GM19455 (cell line): ENCODE measurements around the gene ATP6V0E2.

Source experiments
- ATAC-seq: cut with Tn5 transposase; IDR thresholded peaks from one replicate; pipeline ENCODE4 v1.9.1; 2021; ENCODE audit not compliant: unreplicated experiment

The ATP6V0E2 gene

DNA sequence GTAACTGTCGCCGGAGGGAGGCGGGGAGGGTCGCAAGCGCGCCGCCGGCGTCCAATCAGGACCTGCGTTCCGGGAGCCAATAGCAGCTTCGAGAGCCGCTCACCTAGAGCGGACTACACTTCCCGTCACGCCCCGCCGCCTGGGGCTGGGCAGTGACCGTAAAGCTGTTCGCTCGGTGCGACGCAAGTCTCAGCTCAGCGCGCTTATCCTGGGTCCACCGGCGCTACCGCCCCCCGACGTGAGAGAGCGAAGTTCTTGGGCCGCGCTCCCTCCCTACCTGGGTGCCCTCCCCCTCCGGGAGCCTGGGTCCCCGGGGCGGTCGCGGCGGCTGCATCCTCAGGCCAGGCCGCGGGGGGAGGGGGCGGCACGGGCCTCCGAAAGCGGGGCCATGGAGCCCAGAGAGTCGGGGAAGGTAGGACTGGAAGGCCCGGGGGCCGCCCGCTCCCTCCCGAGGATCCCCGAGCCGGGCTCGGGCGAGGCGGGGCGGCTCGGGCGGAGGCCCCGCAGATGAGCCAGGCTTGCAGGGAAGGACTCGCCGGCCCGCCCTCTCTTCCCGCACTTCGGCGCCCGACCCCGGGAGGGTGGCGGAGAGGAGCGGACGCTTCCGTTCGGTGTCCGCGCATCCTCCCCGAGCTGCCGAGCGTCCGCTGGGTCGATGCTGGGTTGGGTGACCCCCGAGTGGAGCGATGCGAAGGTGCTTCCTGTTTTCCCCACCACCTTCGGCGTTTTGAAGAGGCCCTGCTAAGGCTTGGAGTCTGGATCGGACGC, 35.4 kb upstream of the ATP6V0E2 start, which contains the start of gene ZNF862:
Gene ZNF862 (plus strand): TSS at position 152 of the 768 bp plus-strand sequence. CDS start 237 bp downstream, at position 389.
- peak; percentile 96 for ATAC-seq

- ATAC-seq = no peak
These were observed 34.8 kb upstream of the ATP6V0E2 start for GRCh38 chr7:149838992-149839408.

- no peak for ATAC-seq
These were observed 33.8 kb upstream of the ATP6V0E2 start for GRCh38 chr7:149839933-149840332.

DNA sequence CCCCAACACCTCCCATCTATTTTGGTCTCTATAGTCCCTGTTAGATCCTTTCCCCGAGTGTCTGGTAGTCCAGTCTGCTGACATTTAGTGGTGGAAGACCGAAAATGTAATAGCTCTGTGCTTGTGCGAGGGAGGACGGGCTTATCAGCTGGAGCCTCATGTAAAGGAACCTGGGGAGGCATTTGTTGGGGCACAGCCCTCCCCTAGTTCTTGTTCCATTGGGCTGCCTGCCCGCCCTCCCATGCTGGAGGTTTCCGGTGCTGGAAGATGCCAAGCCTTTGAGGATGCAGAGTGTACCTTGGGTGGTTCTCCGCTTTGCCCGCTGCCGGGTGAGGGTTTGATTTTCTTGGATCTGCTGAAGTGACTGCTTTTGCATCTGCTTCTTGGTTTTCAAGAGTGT, 30.2 kb upstream of the ATP6V0E2 start:
- ATAC-seq = no peak

- no peak for ATAC-seq
These were observed 29.3 kb upstream of the ATP6V0E2 start for GRCh38 chr7:149844445-149844844.

- ATAC-seq = no peak
These were observed 28.4 kb upstream of the ATP6V0E2 start for GRCh38 chr7:149845257-149845980.

GRCh38 chr7:149846021-149846420, 27.7 kb upstream of the ATP6V0E2 start:
- ATAC-seq = no peak

DNA sequence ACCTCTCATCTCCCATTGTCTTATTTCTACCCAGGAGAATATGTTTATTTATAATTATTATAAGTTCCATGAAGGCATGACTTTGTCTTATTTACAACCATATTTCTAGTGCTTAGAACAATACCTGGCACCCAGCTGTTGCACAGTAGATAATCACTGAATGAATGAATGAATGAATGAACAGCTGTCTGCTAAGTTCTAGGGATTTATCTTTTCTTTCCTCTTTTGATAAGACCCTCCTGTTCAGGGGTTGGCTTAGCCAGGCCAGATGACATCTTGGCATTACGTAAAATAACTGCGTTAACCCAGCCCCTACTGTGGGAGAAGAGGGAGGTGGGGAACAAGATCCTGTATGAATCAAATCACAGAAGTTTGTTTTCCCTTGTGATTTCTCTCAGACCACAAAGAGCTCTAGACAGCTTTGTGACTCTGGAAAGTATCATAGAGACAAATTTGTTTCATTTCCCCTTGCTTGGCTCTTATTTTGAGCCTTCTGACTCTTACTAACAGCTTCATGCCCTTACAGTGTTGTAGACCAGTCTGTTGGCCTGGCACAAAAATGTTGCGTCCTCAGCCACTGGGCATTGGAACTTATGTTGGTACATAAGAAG, 27.2 kb upstream of the ATP6V0E2 start:
- peak; percentile 64 for ATAC-seq

DNA sequence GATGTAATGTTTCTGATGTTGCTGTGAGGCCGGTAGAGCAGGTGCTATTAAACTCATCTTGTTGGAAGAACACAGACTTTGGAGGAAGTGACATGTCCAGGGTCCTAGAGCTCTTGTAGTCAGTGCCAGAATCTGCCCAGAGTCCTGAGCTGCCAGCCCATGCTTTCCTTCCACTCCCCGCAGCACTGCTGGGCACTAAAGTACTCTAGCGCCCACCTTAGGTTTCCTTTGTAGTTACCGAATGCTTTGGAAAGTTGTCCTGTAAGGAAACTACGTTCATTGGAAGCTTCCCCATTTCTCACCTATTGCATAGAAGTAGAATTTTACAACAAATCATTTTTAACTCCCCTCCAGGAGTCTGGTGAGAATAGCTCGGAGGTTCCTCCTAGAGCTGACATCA, 24.6 kb upstream of the ATP6V0E2 start:
- no peak for ATAC-seq

DNA sequence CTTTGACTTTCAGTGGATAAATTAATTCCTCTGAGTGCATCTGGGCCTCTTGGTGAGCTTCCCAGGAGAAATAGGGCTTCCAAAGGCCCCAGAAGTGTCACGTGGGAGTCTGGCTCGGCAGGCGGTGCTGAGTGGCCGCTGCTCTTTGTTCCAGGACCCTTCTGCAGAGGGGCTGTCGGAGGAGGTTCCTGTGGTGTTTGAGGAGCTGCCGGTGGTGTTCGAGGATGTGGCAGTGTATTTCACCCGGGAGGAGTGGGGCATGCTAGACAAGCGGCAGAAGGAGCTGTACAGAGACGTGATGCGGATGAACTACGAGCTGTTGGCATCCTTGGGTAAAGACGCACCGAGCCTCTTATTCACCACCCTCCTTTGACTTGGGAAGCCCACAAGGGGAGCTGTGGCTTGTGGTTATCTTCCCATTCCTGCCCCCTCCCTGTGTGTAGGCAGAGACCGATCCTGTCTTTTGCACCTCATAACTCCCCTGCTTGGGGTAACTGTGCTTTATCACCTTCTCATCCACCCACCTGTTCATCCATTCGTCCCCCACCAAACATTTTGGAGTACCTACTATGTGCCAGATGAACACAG, 23.7 kb upstream of the ATP6V0E2 start:
- ATAC-seq = no peak

DNA sequence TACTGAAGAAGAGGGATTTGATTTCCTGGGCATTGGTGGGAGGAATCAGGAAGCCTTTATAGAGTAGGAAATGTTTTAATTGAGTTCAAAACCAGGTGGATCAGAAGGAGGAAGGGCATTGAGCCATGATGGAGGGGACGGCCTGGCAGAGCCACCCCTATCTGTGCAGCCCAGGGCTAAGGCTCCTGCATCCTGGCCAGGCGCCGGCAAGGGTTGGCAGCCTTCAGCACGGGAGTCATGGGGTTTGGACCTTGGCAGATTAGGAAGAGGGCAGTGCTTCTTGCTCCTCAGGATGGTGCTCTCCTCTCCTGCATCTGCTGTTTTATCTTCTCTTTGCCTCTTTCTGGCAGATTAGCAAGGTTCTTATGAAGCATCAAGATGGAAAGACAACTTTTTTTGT, 23.1 kb upstream of the ATP6V0E2 start:
- no peak for ATAC-seq

DNA sequence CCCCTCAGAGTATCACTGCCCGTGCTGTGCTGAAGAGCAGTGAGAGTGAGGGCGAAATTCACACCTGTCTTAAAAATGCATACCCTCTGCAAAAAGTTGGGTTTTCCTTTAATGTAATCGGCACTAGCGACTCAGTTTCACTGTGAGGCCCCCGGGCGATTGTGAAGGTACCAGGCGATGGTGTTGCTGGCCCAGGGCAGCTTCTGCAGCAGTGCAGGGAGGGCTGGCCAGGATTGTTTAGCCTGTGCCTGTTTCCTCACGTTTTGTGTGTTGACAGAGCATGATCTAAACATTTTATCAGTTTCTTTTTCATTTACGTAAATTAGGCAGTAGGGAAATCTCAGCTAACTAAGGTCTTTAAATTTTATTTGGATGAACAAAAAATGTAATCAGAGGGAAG, 22.3 kb upstream of the ATP6V0E2 start:
- no peak for ATAC-seq

GRCh38 chr7:149853157-149853556, 20.6 kb upstream of the ATP6V0E2 start:
- ATAC-seq = no peak

- no peak for ATAC-seq
These were observed 19.0 kb upstream of the ATP6V0E2 start for GRCh38 chr7:149854611-149855360.

GRCh38 chr7:149855361-149856305, 18.1 kb upstream of the ATP6V0E2 start:
- no peak for ATAC-seq

DNA sequence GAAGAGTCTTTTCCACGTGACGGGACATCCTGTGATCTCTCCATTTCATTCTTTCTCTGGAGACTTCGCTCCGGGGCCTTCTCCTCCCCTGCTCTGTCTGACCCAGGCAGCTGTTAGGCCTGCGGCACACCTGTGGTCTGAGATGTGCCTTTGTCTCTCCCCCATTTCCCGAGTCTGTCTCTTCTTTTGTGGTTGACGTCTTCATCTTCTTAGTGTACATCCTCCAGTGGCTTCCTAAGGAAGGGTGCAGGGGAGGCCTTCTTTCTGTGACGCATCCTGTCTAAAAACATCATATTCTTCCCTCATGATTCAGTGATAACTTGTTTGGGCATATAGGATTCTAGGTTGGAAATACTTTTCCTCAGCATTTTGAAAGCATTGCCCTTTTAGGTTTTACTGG, 17.2 kb upstream of the ATP6V0E2 start:
- no peak for ATAC-seq

- ATAC-seq = no peak
These were observed 14.4 kb upstream of the ATP6V0E2 start for GRCh38 chr7:149859369-149859768.

DNA sequence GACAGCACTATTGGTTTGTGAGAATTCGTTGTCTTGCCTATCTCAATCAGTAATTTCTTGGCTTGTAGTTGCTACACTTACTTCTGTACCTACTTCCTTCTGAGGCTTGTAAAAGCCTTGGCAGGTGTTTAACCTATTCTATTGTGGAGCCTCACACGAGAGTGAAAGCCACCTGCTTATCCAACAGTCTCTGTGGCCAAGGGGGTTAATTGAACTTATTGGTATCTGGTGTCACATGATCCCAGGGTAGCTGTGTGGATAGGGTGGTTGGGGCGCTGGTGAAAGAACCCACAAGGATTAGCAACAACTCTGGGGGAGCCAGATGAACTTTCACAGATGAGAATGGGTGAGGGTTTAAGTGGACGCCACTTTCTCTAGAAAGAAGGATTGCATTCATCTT, 13.9 kb upstream of the ATP6V0E2 start:
- ATAC-seq = no peak

- no peak for ATAC-seq
These were observed 12.7 kb upstream of the ATP6V0E2 start for GRCh38 chr7:149860821-149861727.
